GM19467 (cell line): ENCODE results near the gene BAIAP2L1.

Experiments used
- ATAC-seq: cut with Tn5 transposase; IDR thresholded peaks from one replicate; pipeline ENCODE4 v1.9.1; 2021; ENCODE audit warnings: mild to moderate bottlenecking, moderate library complexity; ENCODE audit not compliant: unreplicated experiment

BAIAP2L1 gene

GRCh38 chr7:98281757-98282606 lies 118.9 kb downstream of the BAIAP2L1 start:
- ATAC-seq: peak; percentile 40

GRCh38 chr7:98280791-98281756 lies 119.8 kb downstream of the BAIAP2L1 start, which contains the start of gene BRI3:
Gene BRI3 (plus strand): TSS chr7:98281686. CDS start chr7:98281796, 110 bp downstream.
- peak; percentile 69 for ATAC-seq

GRCh38 chr7:98280296-98280695 lies 120.6 kb downstream of the BAIAP2L1 start:
- no peak for ATAC-seq

GRCh38 chr7:98278936-98279335 lies 122.0 kb downstream of the BAIAP2L1 start:
- no peak for ATAC-seq

GRCh38 chr7:98278408-98278807 lies 122.5 kb downstream of the BAIAP2L1 start:
- no peak for ATAC-seq

GRCh38 chr7:98276241-98276761 lies 124.6 kb downstream of the BAIAP2L1 start:
- no peak for ATAC-seq

GRCh38 chr7:98267303-98267702 lies 133.6 kb downstream of the BAIAP2L1 start:
- ATAC-seq: no peak

GRCh38 chr7:98266840-98267239 lies 134.1 kb downstream of the BAIAP2L1 start:
- no peak for ATAC-seq

GRCh38 chr7:98265841-98266271 lies 135.0 kb downstream of the BAIAP2L1 start:
- no peak for ATAC-seq

GRCh38 chr7:98257701-98258100 lies 143.2 kb downstream of the BAIAP2L1 start:
- ATAC-seq: no peak

GRCh38 chr7:98256431-98256830 lies 144.5 kb downstream of the BAIAP2L1 start:
- no peak for ATAC-seq

GRCh38 chr7:98254951-98255610 lies 145.8 kb downstream of the BAIAP2L1 start:
- ATAC-seq: no peak

GRCh38 chr7:98254516-98254915 lies 146.4 kb downstream of the BAIAP2L1 start:
- ATAC-seq: no peak

- no peak for ATAC-seq
These were observed 148.3 kb downstream of the BAIAP2L1 start for GRCh38 chr7:98252425-98253054.

GRCh38 chr7:98251601-98252424 lies 149.1 kb downstream of the BAIAP2L1 start, which contains the start of gene TECPR1:
Gene TECPR1 (minus strand): TSS chr7:98252232. CDS start chr7:98246146, 6,086 bp downstream.
- peak; percentile 96 for ATAC-seq

GRCh38 chr7:98251231-98251600 lies 149.7 kb downstream of the BAIAP2L1 start:
- peak; percentile 29 for ATAC-seq

GRCh38 chr7:98250789-98251188 lies 150.1 kb downstream of the BAIAP2L1 start:
- ATAC-seq: no peak

- ATAC-seq: no peak
These were observed 151.8 kb downstream of the BAIAP2L1 start for GRCh38 chr7:98249106-98249505.

- ATAC-seq: no peak
These were observed 152.7 kb downstream of the BAIAP2L1 start for GRCh38 chr7:98248156-98248555.
